ENCODE data around the gene RBM15. TPM values are rescaled to one million over a fixed set of nuclear protein-coding genes. Genes with fewer than 3 reads are reported as not detected.
A peak's percentile ranks its signal among the peaks of the same experiment; 100 is the strongest.

RBM15 gene
- total and polyA plus RNA-seq, 2 of the 13 experiments (the other 11 are each of a cell fraction or from before 2014, with no cell fraction given): 13.5 to 36.4 TPM

- no peak for TF ChIP-seq GRHL1 (CRISPR knock-in tag; conservative IDR thresholded peaks at IDR 0.05)
- no peak for TF ChIP-seq HNRNPH1 (optimal IDR thresholded peaks at IDR 0.05; ENCODE audit: low read depth, low read length)
- TF ChIP-seq ZNF17 (CRISPR knock-in tag; IDR thresholded peaks at IDR 0.05): no peak
- TF ChIP-seq TBP (CRISPR knock-in tag; IDR thresholded peaks at IDR 0.05): no peak
- no peak for TF ChIP-seq DPF2 (CRISPR knock-in tag; IDR thresholded peaks at IDR 0.05; ENCODE audit: borderline replicate concordance, low read depth)
- no peak for TF ChIP-seq PPARG (CRISPR knock-in tag; conservative IDR thresholded peaks at IDR 0.05)
- TF ChIP-seq SIN3B (IDR thresholded peaks at IDR 0.05; ENCODE audit: low read length): 0 out of 2 replicates have a peak, but pooled peaks have one; percentile 25
- TF ChIP-seq ZNF367 (CRISPR knock-in tag; IDR thresholded peaks at IDR 0.05; ENCODE audit: borderline replicate concordance): 0 out of 2 replicates have a peak, but pooled peaks have one; percentile 38
- TF ChIP-seq ASH2L (IDR thresholded peaks at IDR 0.05; ENCODE audit: insufficient read length, low read depth, low read length): peak; percentile 33
- TF ChIP-seq ZNF773 (CRISPR knock-in tag; IDR thresholded peaks at IDR 0.05; ENCODE audit: borderline replicate concordance): no peak
- TF ChIP-seq ZNF407 (CRISPR knock-in tag; IDR thresholded peaks at IDR 0.05; ENCODE audit: not compliant biosample characterization): no peak
- no peak for TF ChIP-seq PITX1 (CRISPR knock-in tag; IDR thresholded peaks at IDR 0.05)
- no peak for TF ChIP-seq MBNL3 (CRISPR knock-in tag; conservative IDR thresholded peaks at IDR 0.05)
- no peak for TF ChIP-seq SNAI1 (CRISPR knock-in tag; IDR thresholded peaks at IDR 0.05; ENCODE audit: borderline replicate concordance)
- TF ChIP-seq ZBTB38 (CRISPR knock-in tag; IDR thresholded peaks at IDR 0.05): peak; percentile 10; the same call in 1 of the 2 replicates
- no peak for TF ChIP-seq SKI (IDR thresholded peaks at IDR 0.05; ENCODE audit: partially characterized antibody)
- TF ChIP-seq IRF1 (CRISPR knock-in tag; IDR thresholded peaks at IDR 0.05; ENCODE audit: low read depth): peak; percentile 51; the same call in 1 of the 2 replicates
- no peak for TF ChIP-seq IRF9 (CRISPR knock-in tag; IDR thresholded peaks at IDR 0.05; ENCODE audit: borderline replicate concordance)
Measured at GRCh38 chr1:110337704-110338308, 1.4 kb upstream of the RBM15 start (continued).

Data from HepG2 (cell line).